SK-N-DZ (cell line): ENCODE measurements around the gene SMAD7.

Source experiments
- DNase-seq: peaks from one replicate; pipeline ENCODE4 v3.0.0-alpha.2; 2015; ENCODE audit warnings: low spot score

SMAD7 gene

GRCh38 chr18:48896875-48897511 is 53.8 kb downstream of the SMAD7 start:
- DNase-seq: peak; percentile 50

- no peak for DNase-seq
Measured at GRCh38 chr18:48896326-48896874, 54.4 kb downstream of the SMAD7 start.

DNA sequence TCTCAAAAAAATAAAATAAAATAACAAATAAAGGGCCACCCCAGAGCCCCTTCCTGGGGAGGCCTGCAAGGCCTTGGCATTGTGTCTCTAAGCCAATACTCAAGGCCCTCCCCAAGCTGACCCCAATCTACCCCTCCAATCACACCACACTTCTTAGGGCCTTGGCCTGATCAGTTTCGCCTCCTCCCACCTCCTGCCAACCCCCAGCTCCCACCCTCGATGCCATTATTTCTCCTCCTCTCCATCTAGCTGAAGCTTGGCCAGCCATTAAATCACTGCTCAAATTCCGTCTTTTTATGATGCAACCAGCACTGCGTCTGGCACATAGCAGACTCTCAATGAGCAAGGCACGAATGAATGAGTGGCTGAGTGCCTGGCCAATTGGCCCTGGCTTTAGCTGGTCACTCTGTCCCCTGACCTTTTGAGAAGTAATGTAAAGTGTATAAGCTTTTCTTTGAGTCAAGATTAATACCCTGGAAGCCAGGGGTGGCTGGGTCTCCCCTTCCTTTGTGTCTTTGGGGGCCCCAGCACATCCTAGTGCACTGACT is 55.9 kb downstream of the SMAD7 start:
- DNase-seq: no peak

- no peak for DNase-seq
Measured at GRCh38 chr18:48893608-48894600, 56.9 kb downstream of the SMAD7 start.

DNA sequence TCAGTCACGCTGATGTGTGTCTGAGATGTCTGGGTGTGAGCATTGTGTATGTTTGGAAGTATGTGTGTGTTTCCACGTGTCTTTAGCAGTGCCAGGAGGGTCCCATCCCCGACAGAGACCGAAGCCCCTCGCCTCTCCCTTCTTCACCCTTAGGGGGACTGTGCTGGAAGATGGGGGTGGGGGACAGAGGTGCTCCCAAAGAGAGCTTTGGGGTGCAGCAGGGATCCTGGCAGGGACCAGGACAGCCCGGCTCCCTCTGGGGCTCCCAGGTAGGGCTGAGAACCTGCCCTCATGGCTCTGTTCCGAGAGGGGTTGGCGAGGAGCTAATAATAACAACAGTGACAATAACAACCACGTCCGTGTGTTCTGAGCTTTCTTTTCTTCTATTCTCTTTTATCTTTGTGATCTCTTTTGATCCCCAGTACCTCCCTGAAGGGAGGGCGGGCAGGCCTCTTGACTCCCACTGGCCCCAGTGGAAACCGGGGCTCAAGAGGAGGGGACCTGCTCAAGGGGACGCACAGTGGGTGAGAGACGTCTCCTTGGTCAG is 57.6 kb downstream of the SMAD7 start:
- DNase-seq: no peak

DNA sequence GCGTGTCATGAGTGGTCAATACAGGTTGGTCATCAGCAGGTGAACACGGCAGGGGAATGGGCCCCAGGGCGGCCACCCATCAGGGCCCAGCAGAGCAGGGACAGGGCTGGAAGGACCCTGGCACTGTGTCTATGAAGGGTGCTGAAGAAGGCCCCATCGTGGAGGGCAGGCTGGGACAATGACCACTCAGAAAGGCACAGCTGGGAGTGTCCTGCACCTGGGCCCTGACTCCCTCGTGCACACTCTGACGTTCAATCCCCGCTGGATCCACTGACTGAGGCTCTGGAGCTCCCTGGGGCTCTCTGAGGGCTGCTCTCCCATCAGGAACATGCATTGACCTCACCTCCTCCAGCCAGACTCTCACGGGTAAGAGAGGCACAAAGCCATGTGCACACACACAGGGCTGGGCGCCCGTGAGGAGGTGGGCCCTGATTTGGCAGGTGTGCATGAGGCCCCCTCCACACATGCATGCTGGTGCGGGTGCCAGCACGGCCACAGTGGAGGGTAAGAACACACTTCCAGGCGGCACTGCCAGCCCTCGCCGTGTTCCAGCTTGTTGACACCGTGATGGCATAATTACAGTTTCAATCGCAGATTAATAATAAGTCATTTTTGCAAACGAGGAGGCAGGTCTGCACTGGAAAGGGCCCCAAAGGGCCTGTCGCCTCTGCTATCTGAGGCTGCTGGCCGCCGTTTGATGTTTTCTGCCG is 58.5 kb downstream of the SMAD7 start:
- no peak for DNase-seq

- no peak for DNase-seq
Measured at GRCh38 chr18:48891721-48892120, 59.0 kb downstream of the SMAD7 start.

DNA sequence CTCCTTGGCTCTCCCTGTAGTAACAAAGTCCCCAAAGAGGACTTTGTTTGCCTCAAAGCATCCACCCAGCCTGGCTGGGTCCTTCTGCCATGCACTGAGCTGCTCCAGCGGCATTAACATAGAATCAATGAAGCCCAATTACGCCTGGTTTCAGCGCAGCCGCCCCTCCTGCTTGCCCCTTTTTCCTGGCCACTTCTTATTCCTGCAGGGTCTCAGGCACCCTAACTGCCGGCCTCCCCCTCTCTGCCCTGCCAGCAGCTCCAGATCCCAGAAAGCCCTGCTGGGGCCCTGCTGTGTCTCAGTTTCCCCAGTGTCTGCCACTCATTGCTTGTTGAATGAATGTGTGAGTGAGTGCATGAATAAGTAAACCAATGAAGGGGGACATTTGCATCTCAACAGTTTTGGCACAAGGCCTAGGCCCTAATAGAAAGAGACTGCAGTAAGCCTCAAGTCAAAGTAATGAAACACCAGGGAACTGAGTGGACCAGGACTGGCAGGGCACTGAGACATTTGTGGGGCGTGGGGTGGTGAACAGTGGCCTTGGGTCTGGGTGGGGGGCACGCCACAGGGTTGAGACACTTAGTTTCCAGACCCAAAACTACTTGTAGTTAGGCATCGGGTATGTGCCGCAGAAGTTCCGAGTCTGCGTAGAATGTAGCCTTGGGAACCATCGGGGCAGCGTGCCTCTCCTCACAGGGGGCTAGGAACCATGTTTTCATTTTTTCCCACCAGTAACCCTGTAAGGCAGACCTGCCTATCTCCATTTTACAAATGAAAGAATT is 60.6 kb downstream of the SMAD7 start:
- no peak for DNase-seq

GRCh38 chr18:48889115-48889941 is 61.4 kb downstream of the SMAD7 start:
- DNase-seq: peak; percentile 56

- no peak for DNase-seq
Measured at GRCh38 chr18:48888773-48889080, 62.0 kb downstream of the SMAD7 start.

- no peak for DNase-seq
Measured at GRCh38 chr18:48887905-48888772, 62.6 kb downstream of the SMAD7 start.

GRCh38 chr18:48887294-48887904 is 63.4 kb downstream of the SMAD7 start:
- DNase-seq: no peak

DNA sequence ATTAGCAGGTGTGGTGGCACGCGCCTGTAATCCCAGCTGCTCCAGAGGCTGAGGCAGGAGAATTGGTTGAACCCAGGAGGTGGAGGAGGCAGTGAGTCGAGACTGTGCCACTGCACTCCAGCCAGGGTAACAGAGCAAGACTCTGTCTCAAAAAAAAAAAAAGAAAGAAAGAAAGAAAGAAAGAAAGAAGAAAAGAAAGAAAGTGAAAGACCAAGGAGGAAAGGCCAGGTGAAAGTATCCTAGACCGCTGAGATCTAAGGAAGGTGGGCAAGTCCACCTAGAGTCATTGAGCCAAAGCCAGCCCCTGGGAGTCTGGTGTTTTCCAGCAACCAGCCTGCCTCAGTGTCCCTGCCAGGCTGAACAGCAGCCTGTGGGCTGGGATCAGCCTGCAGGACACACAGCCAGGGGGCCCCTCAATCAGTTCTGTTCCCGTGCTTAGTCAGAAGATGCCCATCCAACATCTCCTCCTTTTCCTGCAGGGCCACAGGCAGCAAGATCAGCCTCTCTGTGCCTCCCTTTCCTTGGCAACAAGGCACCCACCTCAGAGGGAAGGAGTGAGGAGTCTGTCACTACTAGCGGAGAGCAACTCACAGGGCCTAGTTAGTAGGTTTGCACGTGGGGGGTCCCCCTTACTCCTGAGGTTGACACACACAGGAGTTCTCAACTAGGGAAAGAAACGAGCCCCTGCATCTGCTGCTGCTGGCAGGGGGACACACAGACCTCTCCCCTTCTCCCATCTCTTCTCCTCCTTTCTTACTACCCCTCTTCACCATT is 64.1 kb downstream of the SMAD7 start:
- DNase-seq: no peak

DNA sequence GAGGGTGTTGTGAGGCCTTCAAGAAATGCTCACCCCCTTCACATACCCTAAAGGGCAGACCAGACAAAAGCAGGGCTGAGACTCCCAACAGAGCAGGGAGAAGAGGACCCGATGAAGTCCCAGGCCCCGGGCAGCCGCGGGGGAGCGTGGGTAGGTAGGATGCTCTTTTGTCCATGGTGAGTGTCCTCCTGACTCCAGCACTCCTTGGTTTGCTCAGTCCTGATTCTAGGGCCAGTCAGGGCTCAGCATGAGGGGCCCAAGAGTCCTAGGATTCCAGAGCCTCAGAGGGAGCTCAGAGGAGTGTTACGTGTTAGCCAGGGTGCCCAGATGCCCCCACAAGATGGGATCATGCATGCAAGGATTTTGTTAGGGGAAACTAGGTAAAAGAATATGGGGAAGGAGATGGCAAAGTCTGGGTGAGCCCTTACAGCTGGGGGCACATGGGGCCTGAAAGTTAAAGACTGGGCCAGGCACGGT is 64.8 kb downstream of the SMAD7 start:
- no peak for DNase-seq

DNA sequence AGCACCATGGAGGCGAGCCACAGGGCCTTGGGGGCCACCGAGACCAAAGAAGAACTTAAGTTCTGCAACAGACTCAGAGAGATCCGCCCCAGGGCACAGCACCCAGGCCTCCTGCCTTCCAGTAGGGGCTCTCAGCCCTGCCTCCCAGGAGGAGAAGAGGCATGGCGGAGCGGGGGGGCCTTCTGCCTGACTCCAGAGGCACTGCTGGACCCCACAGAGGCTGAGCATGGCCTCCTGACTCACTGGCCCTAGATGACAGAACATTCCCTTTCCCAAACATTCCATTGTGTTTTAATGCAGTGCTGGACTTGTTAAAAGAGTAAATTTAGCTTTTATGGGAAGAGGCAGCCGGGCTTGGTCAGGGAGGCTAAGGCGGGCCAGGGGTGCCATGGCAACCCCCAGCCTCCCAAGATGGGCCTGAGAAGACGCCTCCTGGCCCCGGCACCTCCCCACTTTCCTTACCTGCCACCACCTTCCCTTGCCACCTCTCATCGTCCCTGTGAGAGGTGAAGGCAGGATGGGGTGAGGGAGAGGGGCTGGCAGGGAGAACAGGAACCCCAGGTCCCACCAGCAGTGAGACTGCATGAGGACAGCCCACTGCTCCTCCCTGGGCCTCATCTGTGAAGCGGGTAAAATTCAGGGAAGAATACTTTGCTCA is 65.4 kb downstream of the SMAD7 start:
- no peak for DNase-seq

GRCh38 chr18:48884771-48885170 is 66.0 kb downstream of the SMAD7 start:
- no peak for DNase-seq

- DNase-seq: no peak
Measured at GRCh38 chr18:48884306-48884705, 66.5 kb downstream of the SMAD7 start.
